ENCODE measurements around the gene ENPP6.

Gene ENPP6

GRCh38 chr4:184148738-184149637, 68.7 kb downstream of the ENPP6 start:
- Histone ChIP-seq H3K9me2 (replicated peaks; ENCODE audit: insufficient read depth, low read length) (no peaks in the 10 kb centered on the region), H3K4me3 (ENCODE audit: insufficient read depth, low read length, poor library complexity, severe bottlenecking) (no peak overlapping the region), H3K27ac (ENCODE audit: low read depth, low read length) (no peak overlapping the region), H3K79me2 (ENCODE audit: insufficient read depth, low read length) (no peaks in the 10 kb centered on the region), H3K4me2 (ENCODE audit: low read depth, low read length, poor library complexity, severe bottlenecking) (no peak overlapping the region), H3F3A (ENCODE audit: insufficient read depth) (no peaks in the 10 kb centered on the region), H3K9ac (ENCODE audit: low read length) (no peak overlapping the region), H3K9me3 (ENCODE audit: insufficient read depth, low read length) (no peaks in the 10 kb centered on the region), H3K27me3 (ENCODE audit: low read length) (no peaks in the 10 kb centered on the region), H2AFZ (ENCODE audit: low read depth, low read length, severe bottlenecking) (no peak overlapping the region), H4K20me1 (ENCODE audit: low read depth, low read length) (no peaks in the 10 kb centered on the region), H3K36me3 (ENCODE audit: low read length) (no peaks in the 10 kb centered on the region)
- no peak for TF ChIP-seq CTCF (IDR thresholded peaks at IDR 0.05; ENCODE audit: insufficient read depth, low read length, poor library complexity, severe bottlenecking)
- TF ChIP-seq EZH2phosphoT487 (conservative IDR thresholded peaks at IDR 0.05; ENCODE audit: low read length): no peak

GRCh38 chr4:184147858-184148737, 69.6 kb downstream of the ENPP6 start:
- Histone ChIP-seq H3K9me3 (ENCODE audit: insufficient read depth, low read length) (no peaks in the 10 kb centered on the region), H3K9ac (ENCODE audit: low read length) (no peak overlapping the region), H3K79me2 (ENCODE audit: insufficient read depth, low read length) (no peaks in the 10 kb centered on the region), H2AFZ (ENCODE audit: low read depth, low read length, severe bottlenecking) (no peak overlapping the region), H3F3A (ENCODE audit: insufficient read depth) (no peaks in the 10 kb centered on the region), H3K4me2 (ENCODE audit: low read depth, low read length, poor library complexity, severe bottlenecking) (no peak overlapping the region), H4K20me1 (ENCODE audit: low read depth, low read length) (no peaks in the 10 kb centered on the region), H3K27ac (ENCODE audit: low read depth, low read length) (no peak overlapping the region), H3K27me3 (ENCODE audit: low read length) (no peaks in the 10 kb centered on the region), H3K36me3 (ENCODE audit: low read length) (no peaks in the 10 kb centered on the region), H3K9me2 (replicated peaks; ENCODE audit: insufficient read depth, low read length) (no peaks in the 10 kb centered on the region), H3K4me3 (ENCODE audit: insufficient read depth, low read length, poor library complexity, severe bottlenecking) (no peak overlapping the region)
- no peak for TF ChIP-seq CTCF (IDR thresholded peaks at IDR 0.05; ENCODE audit: insufficient read depth, low read length, poor library complexity, severe bottlenecking)
- no peak for TF ChIP-seq EZH2phosphoT487 (conservative IDR thresholded peaks at IDR 0.05; ENCODE audit: low read length)

- no peaks in the 10 kb centered on the region for H4K20me1 ChIP-seq (ENCODE audit: low read depth, low read length)
- H2AFZ ChIP-seq (ENCODE audit: low read depth, low read length, severe bottlenecking): no peak overlapping the region
- no peaks in the 10 kb centered on the region for H3K9me2 ChIP-seq (replicated peaks; ENCODE audit: insufficient read depth, low read length)
- no peak for TF ChIP-seq EZH2phosphoT487 (conservative IDR thresholded peaks at IDR 0.05; ENCODE audit: low read length)
- TF ChIP-seq CTCF (IDR thresholded peaks at IDR 0.05; ENCODE audit: insufficient read depth, low read length, poor library complexity, severe bottlenecking): no peak
- no peaks in the 10 kb centered on the region for H3F3A ChIP-seq (ENCODE audit: insufficient read depth)
- H3K36me3 ChIP-seq (ENCODE audit: low read length): no peaks in the 10 kb centered on the region
- H3K79me2 ChIP-seq (ENCODE audit: insufficient read depth, low read length): no peaks in the 10 kb centered on the region
- no peak overlapping the region for H3K27ac ChIP-seq (ENCODE audit: low read depth, low read length)
- no peak overlapping the region for H3K9ac ChIP-seq (ENCODE audit: low read length)
- H3K27me3 ChIP-seq (ENCODE audit: low read length): no peaks in the 10 kb centered on the region
- H3K9me3 ChIP-seq (ENCODE audit: insufficient read depth, low read length): no peaks in the 10 kb centered on the region
- H3K4me3 ChIP-seq (ENCODE audit: insufficient read depth, low read length, poor library complexity, severe bottlenecking): no peak overlapping the region
- H3K4me2 ChIP-seq (ENCODE audit: low read depth, low read length, poor library complexity, severe bottlenecking): no peak overlapping the region
Observed at GRCh38 chr4:184146951-184147350, 70.7 kb downstream of the ENPP6 start.
